Activated T-helper 1 cell treated with anti-CD3 and anti-CD28 coated beads, Interleukin-12 subunit alpha, Interleukin-12 subunit beta, Interleukin-2, Interleukin-4 antibody, amounts not matched to agents 30 ng/mL and 10 ng/mL and 1 ng/mL, durations not matched to agents 14 hours and 24 hours and 36 hours (primary cell): ENCODE results near the gene DIP2B. TPM values are rescaled to one million over a fixed set of nuclear protein-coding genes. Genes with fewer than 3 reads are reported as not detected.

Source experiments
- DNase-seq: peaks from one replicate; pipeline ENCODE4 v3.0.0; 2021; ENCODE audit warnings: low spot score
- H3K27ac Mint-ChIP-seq: one replicate; pipeline ENCODE4 v1.8.0; 2021; ENCODE audit warnings: mild to moderate bottlenecking, mixed read lengths
- H3K27me3 Mint-ChIP-seq: one replicate; pipeline ENCODE4 v1.8.0; 2022; ENCODE audit warnings: mild to moderate bottlenecking, moderate library complexity, mixed read lengths; ENCODE audit not compliant: insufficient read depth
- H3K36me3 Mint-ChIP-seq: one replicate; pipeline ENCODE4 v1.8.0; 2021; ENCODE audit warnings: low read depth, mixed read lengths
- H3K4me1 Mint-ChIP-seq: one replicate; pipeline ENCODE4 v1.8.0; 2021; ENCODE audit warnings: low read depth, mixed read lengths
- H3K4me3 Mint-ChIP-seq: one replicate; pipeline ENCODE4 v1.8.0; 2021; ENCODE audit warnings: mild to moderate bottlenecking, moderate library complexity, mixed read lengths
- H3K9me3 Mint-ChIP-seq: one replicate; pipeline ENCODE4 v1.8.0; 2021; ENCODE audit warnings: mixed read lengths
- intact Hi-C: fragments of 100-400 bp; cut with micrococcal nuclease; formaldehyde crosslinking; loops from one replicate; pipeline ENCODE4 v1.15.1; 2024
- total RNA-seq: library from RNA; stranded (reverse); gene quantifications from 2 replicates; pipeline ENCODE4 v1.2.3, GENCODE V29; 2022

The DIP2B gene
- total RNA-seq, 1 donor from 2014 or later, result 27.6 TPM

GRCh38 chr12:50573271-50573670 is 68.5 kb downstream of the DIP2B start:
- DNase-seq, result no peak
- Mint-ChIP-seq H3K4me1 (peaks cover 8% of the 10 kb centered on the region), H3K9me3 (no peaks in the 10 kb centered on the region), H3K27ac (no peak overlapping the region), H3K27me3 (no peaks in the 10 kb centered on the region), H3K4me3 (no peak overlapping the region), H3K36me3 (peaks cover 1% of the 10 kb centered on the region)
- intact Hi-C loops, result no loop called here

- DNase-seq, result no peak
- Mint-ChIP-seq H3K9me3 (no peaks in the 10 kb centered on the region), H3K27me3 (no peaks in the 10 kb centered on the region), H3K4me1 (peaks cover 2% of the 10 kb centered on the region), H3K27ac (no peak overlapping the region), H3K36me3 (peaks cover 1% of the 10 kb centered on the region), H3K4me3 (no peak overlapping the region)
- intact Hi-C loops, result no loop called here
Measured at GRCh38 chr12:50574601-50575348, 70.0 kb downstream of the DIP2B start.

DNA sequence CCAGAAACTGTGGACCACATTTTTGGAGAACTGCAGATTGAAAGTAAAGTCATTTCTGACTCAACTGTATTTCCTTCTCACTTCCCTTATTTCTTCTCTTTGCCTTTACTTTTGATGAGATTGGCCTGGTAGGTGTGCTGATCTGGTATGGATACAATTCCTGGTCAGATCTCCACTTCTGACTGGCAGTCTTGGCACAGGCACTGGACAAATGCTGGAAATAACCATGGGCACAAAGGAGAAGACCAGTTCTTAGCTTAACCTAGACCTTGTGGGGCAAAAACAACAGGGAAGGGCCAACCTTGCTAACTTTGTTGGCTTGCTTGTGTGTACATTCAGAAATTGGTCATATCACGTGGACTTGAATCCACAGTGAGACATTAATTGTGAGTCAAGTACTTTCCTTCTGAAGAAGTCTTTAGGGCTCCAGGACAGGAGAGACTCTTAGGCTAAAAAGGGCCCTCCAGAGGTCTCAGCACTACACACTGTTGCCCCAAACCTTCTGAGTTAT is 75.0 kb downstream of the DIP2B start:
- intact Hi-C loops, result no loop called here
- Mint-ChIP-seq H3K27me3 (no peaks in the 10 kb centered on the region), H3K4me1 (peaks cover 4% of the 10 kb centered on the region), H3K4me3 (no peak overlapping the region), H3K9me3 (no peaks in the 10 kb centered on the region), H3K27ac (no peak overlapping the region), H3K36me3 (peaks cover 1% of the 10 kb centered on the region)
- DNase-seq, result no peak

GRCh38 chr12:50580436-50580835 is 75.7 kb downstream of the DIP2B start:
- Mint-ChIP-seq H3K27ac (no peak overlapping the region), H3K9me3 (no peaks in the 10 kb centered on the region), H3K4me3 (no peak overlapping the region), H3K27me3 (no peaks in the 10 kb centered on the region), H3K36me3 (peaks cover 1% of the 10 kb centered on the region), H3K4me1 (peaks cover 4% of the 10 kb centered on the region)
- DNase-seq, result no peak
- intact Hi-C loops, result no loop called here

DNA sequence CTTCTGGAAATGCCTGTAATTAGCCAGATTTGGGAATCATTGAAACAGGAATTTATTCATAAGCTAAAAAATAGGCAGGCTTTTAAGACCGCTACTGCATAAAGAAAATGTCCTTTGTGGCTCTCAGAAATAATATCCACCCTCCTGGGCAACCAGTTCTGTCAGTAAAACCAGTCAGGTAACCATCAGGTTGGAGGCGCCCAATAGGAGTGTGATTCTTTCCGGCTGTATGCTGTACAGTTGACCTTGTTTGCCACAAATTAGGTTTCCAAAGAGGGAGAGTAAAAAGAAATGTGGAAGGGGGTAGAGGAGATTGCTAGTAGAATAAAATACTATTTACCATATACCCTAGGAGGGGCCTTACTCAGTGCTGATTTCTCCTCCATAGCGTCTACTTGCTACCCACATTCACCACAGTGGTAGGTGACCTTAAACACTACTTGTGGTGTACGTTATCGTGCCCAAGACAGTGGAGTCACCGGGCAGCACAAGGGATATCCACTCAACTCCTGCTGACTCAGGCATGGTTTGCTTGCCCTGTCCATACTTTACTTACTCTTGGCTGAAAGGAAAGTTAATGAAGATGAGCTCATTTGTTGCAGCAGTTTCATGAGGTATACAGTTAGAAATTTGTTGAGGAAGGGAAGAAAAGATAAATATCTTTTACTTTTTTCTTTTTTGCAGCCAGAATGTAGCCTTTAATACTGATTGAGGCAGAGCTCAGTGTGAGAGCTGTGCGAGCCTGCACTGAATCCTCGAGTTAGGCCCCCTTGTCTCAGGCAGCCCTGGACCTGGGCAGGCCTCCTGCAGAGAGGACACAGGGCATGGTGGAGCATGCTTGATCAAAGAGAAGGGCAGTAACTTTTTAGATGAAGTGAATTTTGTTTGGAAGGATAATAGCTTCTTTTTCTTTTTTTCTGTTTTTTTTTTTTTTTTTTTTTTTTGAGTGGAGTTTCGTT is 76.7 kb downstream of the DIP2B start:
- DNase-seq, result no peak
- Mint-ChIP-seq H3K4me1 (peaks cover 4% of the 10 kb centered on the region), H3K4me3 (no peak overlapping the region), H3K36me3 (peaks cover 1% of the 10 kb centered on the region), H3K9me3 (no peaks in the 10 kb centered on the region), H3K27me3 (no peaks in the 10 kb centered on the region), H3K27ac (no peak overlapping the region)
- intact Hi-C loops, result no loop called here

DNA sequence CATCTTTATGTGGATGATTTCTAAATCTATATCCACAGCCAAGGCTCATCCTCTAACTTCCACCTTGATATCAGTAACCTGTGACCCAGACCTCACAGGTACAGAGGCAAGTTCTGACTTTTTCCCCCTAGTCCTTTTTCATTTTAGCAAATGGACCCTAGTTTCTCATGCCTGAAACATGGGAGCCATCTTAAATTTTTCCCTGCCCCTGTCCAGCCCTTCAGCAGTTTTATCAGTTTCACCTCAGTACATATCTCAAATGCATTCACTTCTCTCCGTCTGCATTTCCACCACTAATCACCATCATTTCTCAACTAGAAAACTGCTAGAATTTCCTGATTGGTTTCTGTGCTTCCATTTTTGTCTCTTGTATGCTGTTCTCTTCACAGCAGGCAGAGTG is 79.3 kb downstream of the DIP2B start:
- Mint-ChIP-seq H3K27me3 (no peaks in the 10 kb centered on the region), H3K27ac (no peak overlapping the region), H3K4me3 (no peak overlapping the region), H3K9me3 (no peaks in the 10 kb centered on the region), H3K4me1 (peaks cover 4% of the 10 kb centered on the region), H3K36me3 (no peaks in the 10 kb centered on the region)
- no peak for DNase-seq
- intact Hi-C loops, result no loop called here

DNA sequence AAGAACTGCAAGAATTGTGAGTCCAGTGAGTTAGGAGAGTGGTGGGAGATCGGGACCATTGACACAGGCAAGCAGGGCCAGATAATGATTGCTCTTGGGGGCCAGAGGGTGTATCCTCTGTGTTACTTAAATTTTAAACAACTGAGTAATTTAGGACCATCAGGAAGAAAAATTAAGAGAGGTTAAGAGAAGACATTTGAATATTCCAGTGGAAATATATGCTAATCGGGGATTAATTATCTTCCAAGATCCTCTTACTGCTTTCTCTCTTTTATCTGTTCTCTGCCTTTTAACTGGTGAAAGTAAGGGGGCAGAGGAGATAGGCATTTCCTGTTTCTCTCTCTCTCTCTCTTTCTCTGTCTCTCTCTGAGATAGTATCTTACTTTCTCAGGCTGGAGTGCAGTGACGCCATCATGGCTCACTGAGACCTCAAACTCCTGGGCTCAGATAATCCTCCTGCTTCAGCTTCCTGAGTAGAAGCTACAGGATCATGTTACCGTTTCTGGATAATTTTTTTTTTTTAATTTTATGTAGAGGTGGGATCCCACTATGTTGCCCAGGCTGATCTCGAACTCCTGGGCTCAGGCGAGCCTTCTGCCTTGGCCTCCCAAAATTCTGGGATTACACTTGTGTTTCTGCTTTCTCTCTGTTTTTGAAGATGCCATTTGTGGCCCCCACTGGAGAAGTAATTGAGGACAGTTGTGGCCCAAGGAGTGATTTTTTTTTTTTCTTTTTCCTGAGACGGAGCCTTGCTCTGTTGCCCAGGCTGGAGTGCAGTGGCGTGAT is 85.1 kb downstream of the DIP2B start:
- no peak overlapping the region for H3K4me3 Mint-ChIP-seq
- H3K4me1 Mint-ChIP-seq, result peaks cover 12% of the 10 kb centered on the region
- H3K36me3 Mint-ChIP-seq, result no peaks in the 10 kb centered on the region
- no peak for DNase-seq
- H3K27me3 Mint-ChIP-seq, result no peaks in the 10 kb centered on the region
- H3K27ac Mint-ChIP-seq, result peak overlapping the region; percentile 42
- H3K9me3 Mint-ChIP-seq, result no peaks in the 10 kb centered on the region
- intact Hi-C loops, result no loop called here

DNA sequence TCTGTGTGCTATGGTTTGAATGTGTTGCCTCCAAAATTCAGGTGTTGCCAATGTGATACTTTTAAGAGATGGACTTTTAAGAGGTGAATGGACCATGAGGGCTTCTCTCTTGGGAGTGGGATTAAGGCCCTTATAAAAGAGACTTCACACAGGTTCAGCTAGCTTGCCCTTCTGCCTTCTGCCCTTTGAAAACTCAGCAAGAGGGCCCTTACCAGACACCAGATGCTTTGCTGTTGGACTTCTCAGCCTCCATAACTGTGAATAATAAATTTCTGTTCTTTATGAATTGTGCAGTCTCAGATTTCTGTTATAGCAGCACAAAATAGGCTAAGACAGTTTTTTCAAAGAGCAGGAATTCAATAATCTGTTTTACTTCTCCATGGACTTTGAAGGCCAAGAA is 86.1 kb downstream of the DIP2B start:
- peaks cover 1% of the 10 kb centered on the region for H3K36me3 Mint-ChIP-seq
- intact Hi-C loops, result no loop called here
- H3K27me3 Mint-ChIP-seq, result no peaks in the 10 kb centered on the region
- H3K4me3 Mint-ChIP-seq, result no peak overlapping the region
- H3K9me3 Mint-ChIP-seq, result no peaks in the 10 kb centered on the region
- H3K27ac Mint-ChIP-seq, result no peak overlapping the region
- no peak for DNase-seq
- peaks cover 12% of the 10 kb centered on the region for H3K4me1 Mint-ChIP-seq

- Mint-ChIP-seq H3K9me3 (no peaks in the 10 kb centered on the region), H3K27me3 (no peaks in the 10 kb centered on the region), H3K36me3 (peaks cover 6% of the 10 kb centered on the region), H3K27ac (no peak overlapping the region), H3K4me3 (no peak overlapping the region), H3K4me1 (peaks cover 27% of the 10 kb centered on the region)
- intact Hi-C loops, result loop anchor here (2.0 to 5.0 kb wide), 2 partner anchors 25 to 42 kb away; no protein-coding TSS in a partner anchor
- no peak for DNase-seq
Measured at GRCh38 chr12:50595667-50596066, 90.9 kb downstream of the DIP2B start.

DNA sequence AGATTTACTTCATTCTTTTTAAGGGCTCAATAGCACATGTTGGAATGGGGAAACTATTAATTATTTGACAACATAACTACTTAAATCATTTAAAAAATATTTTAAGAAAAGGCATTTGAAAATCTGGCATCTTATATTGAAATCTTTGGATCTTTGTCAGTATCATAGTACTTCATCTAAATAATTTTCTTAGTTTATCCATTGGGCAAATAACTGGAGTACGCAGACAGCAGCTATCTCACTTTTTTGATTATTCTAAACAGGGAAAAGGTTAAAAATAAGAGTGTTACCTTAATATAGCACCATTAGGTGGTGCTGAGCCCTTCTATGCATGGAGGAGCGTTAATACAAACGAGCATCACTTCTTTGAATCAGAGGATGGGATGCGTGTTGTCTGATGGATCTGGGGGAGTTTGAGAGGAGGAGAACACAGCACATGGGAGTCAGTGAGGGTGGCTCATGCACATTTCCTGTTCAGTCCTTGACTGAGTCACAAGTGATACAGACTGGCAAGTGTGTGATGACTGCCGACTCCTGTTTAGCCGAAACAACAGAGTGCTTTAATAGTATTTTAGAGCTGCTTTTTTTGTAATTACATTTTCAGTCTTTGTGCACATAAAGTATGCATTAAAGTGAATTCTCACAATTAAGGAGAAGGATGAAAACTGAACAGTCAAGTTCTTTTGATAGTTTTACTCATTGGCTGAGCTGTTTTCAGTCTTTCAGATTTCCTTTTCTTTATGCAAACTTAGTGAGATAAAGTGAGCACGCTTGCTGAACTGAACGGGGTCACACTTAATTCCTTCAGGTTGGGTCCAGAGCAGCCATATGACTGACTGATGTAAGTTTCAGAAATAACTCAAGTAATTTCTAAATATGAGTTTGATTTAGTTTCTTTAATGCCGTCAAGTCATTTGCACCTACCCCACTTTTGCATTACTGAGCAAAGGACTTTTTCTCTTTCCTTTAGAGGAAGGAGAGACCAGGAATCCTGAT is 92.7 kb downstream of the DIP2B start:
- Mint-ChIP-seq H3K4me1 (peaks cover 31% of the 10 kb centered on the region), H3K9me3 (no peaks in the 10 kb centered on the region), H3K4me3 (peak overlapping the region; percentile 28), H3K27me3 (no peaks in the 10 kb centered on the region), H3K27ac (peak overlapping the region; percentile 35), H3K36me3 (peaks cover 10% of the 10 kb centered on the region)
- peak; percentile 26 for DNase-seq
- intact Hi-C loops, result loop anchor here (1.0 to 5.0 kb wide), 4 partner anchors 23 to 93 kb away; partner anchors contain the start of gene DIP2B

- Mint-ChIP-seq H3K4me1 (peaks cover 31% of the 10 kb centered on the region), H3K4me3 (peak overlapping the region; percentile 46), H3K27me3 (no peaks in the 10 kb centered on the region), H3K27ac (peak overlapping the region; percentile 84), H3K9me3 (no peaks in the 10 kb centered on the region), H3K36me3 (peaks cover 10% of the 10 kb centered on the region)
- intact Hi-C loops, result loop anchor here (5.0 kb wide), 1 partner anchor 39 kb away; no protein-coding TSS in a partner anchor
- no peak for DNase-seq
Measured at GRCh38 chr12:50598321-50598862, 93.6 kb downstream of the DIP2B start.
